ENCODE data around the gene OR51S1.

OR51S1 gene

GRCh38 chr11:4830346-4830745 lies 18.7 kb downstream of the OR51S1 start:
- no peak overlapping the region for H2BK15ac ChIP-seq (ENCODE audit: low read depth, poor library complexity, severe bottlenecking)
- no CpG with 5 or more reads among the region's 1 CpG for WGBS

GRCh38 chr11:4826425-4826824 lies 22.6 kb downstream of the OR51S1 start:
- H2AFZ ChIP-seq (ENCODE audit: low read depth, low read length) = no peak overlapping the region
- H3K36me3 ChIP-seq (ENCODE audit: control insufficient read depth in 1 of 2, insufficient read depth in 2 of 2, low read depth in 1 of 2, low read length in 2 of 2) = no peaks in the 10 kb centered on the region
- DNase-seq = no peak
- H3K79me1 ChIP-seq (replicated peaks; ENCODE audit: low read length, poor library complexity, severe bottlenecking) = no peaks in the 10 kb centered on the region
- H3K4me1 ChIP-seq (ENCODE audit: control insufficient read depth, insufficient read depth, low read depth, low read length) = no peaks in the 10 kb centered on the region
- H3K4me3 ChIP-seq (ENCODE audit: insufficient read depth in 1 of 2, low read depth in 1 of 2, low read length in 2 of 2) = no peak overlapping the region
- H3K18ac ChIP-seq (ENCODE audit: low read depth in 1 of 2, low read length in 2 of 2) = no peak overlapping the region
- no peak overlapping the region for H2BK120ac ChIP-seq (ENCODE audit: low read depth, low read length)
- no peak overlapping the region for H3K9ac ChIP-seq (ENCODE audit: low read length)
- H3K23ac ChIP-seq (ENCODE audit: low read length in 2 of 2) = no peak overlapping the region
- H4K91ac ChIP-seq (ENCODE audit: low read length) = no peak overlapping the region
- no peak overlapping the region for H3K4ac ChIP-seq (ENCODE audit: low read depth in 1 of 2, low read length in 2 of 2)
- no peak overlapping the region for H4K8ac ChIP-seq (ENCODE audit: low read length)
- H3K4me2 ChIP-seq (ENCODE audit: low read length, poor library complexity, severe bottlenecking) = no peak overlapping the region
- H2AK5ac ChIP-seq (ENCODE audit: low read length, severe bottlenecking) = no peak overlapping the region
- no peaks in the 10 kb centered on the region for H3K27me3 ChIP-seq (ENCODE audit: control insufficient read depth in 1 of 2, insufficient read depth in 1 of 2, low read length in 2 of 2)
- no peak overlapping the region for H2BK15ac ChIP-seq (ENCODE audit: low read depth, poor library complexity, severe bottlenecking)
- no peak overlapping the region for H2BK5ac ChIP-seq (ENCODE audit: low read depth, low read length, poor library complexity, severe bottlenecking)
- H3K14ac ChIP-seq (ENCODE audit: low read length in 2 of 2) = no peak overlapping the region
- no peak overlapping the region for H3K27ac ChIP-seq (ENCODE audit: low read length, poor library complexity, severe bottlenecking)
- no peaks in the 10 kb centered on the region for H3K9me3 ChIP-seq (ENCODE audit: control insufficient read depth, low read length)
- H2BK12ac ChIP-seq (ENCODE audit: low read length in 2 of 2) = no peak overlapping the region

More at GRCh38 chr11:4830346-4830745, 18.7 kb downstream of the OR51S1 start:
- Histone ChIP-seq H3K9ac (ENCODE audit: low read length) (no peak overlapping the region), H2AFZ (ENCODE audit: low read depth, low read length) (no peak overlapping the region), H3K4me1 (ENCODE audit: control insufficient read depth, insufficient read depth, low read depth, low read length) (no peaks in the 10 kb centered on the region), H4K91ac (ENCODE audit: low read length) (no peak overlapping the region), H3K36me3 (ENCODE audit: control insufficient read depth in 1 of 2, insufficient read depth in 2 of 2, low read depth in 1 of 2, low read length in 2 of 2) (no peaks in the 10 kb centered on the region), H3K4me3 (ENCODE audit: insufficient read depth in 1 of 2, low read depth in 1 of 2, low read length in 2 of 2) (no peak overlapping the region), H2BK120ac (ENCODE audit: low read depth, low read length) (no peak overlapping the region), H2BK5ac (ENCODE audit: low read depth, low read length, poor library complexity, severe bottlenecking) (no peak overlapping the region), H3K9me3 (ENCODE audit: control insufficient read depth, low read length) (no peaks in the 10 kb centered on the region), H3K4me2 (ENCODE audit: low read length, poor library complexity, severe bottlenecking) (no peak overlapping the region), H3K23ac (ENCODE audit: low read length in 2 of 2) (no peak overlapping the region), H3K18ac (ENCODE audit: low read depth in 1 of 2, low read length in 2 of 2) (no peak overlapping the region), H3K27me3 (ENCODE audit: control insufficient read depth in 1 of 2, insufficient read depth in 1 of 2, low read length in 2 of 2) (no peaks in the 10 kb centered on the region), H2AK5ac (ENCODE audit: low read length, severe bottlenecking) (no peak overlapping the region), H4K8ac (ENCODE audit: low read length) (no peak overlapping the region), H2BK12ac (ENCODE audit: low read length in 2 of 2) (no peak overlapping the region), H3K79me1 (replicated peaks; ENCODE audit: low read length, poor library complexity, severe bottlenecking) (no peaks in the 10 kb centered on the region), H3K27ac (ENCODE audit: low read length, poor library complexity, severe bottlenecking) (no peak overlapping the region), H3K14ac (ENCODE audit: low read length in 2 of 2) (no peak overlapping the region), H3K4ac (ENCODE audit: low read depth in 1 of 2, low read length in 2 of 2) (no peak overlapping the region)
- DNase-seq = no peak

- no peak overlapping the region for H3K14ac ChIP-seq (ENCODE audit: low read length in 2 of 2)
- no peak overlapping the region for H2BK12ac ChIP-seq (ENCODE audit: low read length in 2 of 2)
- no peak overlapping the region for H2BK5ac ChIP-seq (ENCODE audit: low read depth, low read length, poor library complexity, severe bottlenecking)
- no peak overlapping the region for H3K18ac ChIP-seq (ENCODE audit: low read depth in 1 of 2, low read length in 2 of 2)
- no peak overlapping the region for H4K91ac ChIP-seq (ENCODE audit: low read length)
- H2AFZ ChIP-seq (ENCODE audit: low read depth, low read length) = no peak overlapping the region
- no peaks in the 10 kb centered on the region for H3K4me1 ChIP-seq (ENCODE audit: control insufficient read depth, insufficient read depth, low read depth, low read length)
- no peak overlapping the region for H3K27ac ChIP-seq (ENCODE audit: low read length, poor library complexity, severe bottlenecking)
- no peak overlapping the region for H3K4me2 ChIP-seq (ENCODE audit: low read length, poor library complexity, severe bottlenecking)
- H3K4ac ChIP-seq (ENCODE audit: low read depth in 1 of 2, low read length in 2 of 2) = no peak overlapping the region
- no peak overlapping the region for H3K23ac ChIP-seq (ENCODE audit: low read length in 2 of 2)
- DNase-seq = no peak
- no peak overlapping the region for H3K9ac ChIP-seq (ENCODE audit: low read length)
- H3K27me3 ChIP-seq (ENCODE audit: control insufficient read depth in 1 of 2, insufficient read depth in 1 of 2, low read length in 2 of 2) = no peaks in the 10 kb centered on the region
- H4K8ac ChIP-seq (ENCODE audit: low read length) = no peak overlapping the region
- no peak overlapping the region for H3K4me3 ChIP-seq (ENCODE audit: insufficient read depth in 1 of 2, low read depth in 1 of 2, low read length in 2 of 2)
- H3K79me1 ChIP-seq (replicated peaks; ENCODE audit: low read length, poor library complexity, severe bottlenecking) = no peaks in the 10 kb centered on the region
- no peak overlapping the region for H2BK15ac ChIP-seq (ENCODE audit: low read depth, poor library complexity, severe bottlenecking)
- H3K36me3 ChIP-seq (ENCODE audit: control insufficient read depth in 1 of 2, insufficient read depth in 2 of 2, low read depth in 1 of 2, low read length in 2 of 2) = no peaks in the 10 kb centered on the region
- H3K9me3 ChIP-seq (ENCODE audit: control insufficient read depth, low read length) = no peaks in the 10 kb centered on the region
- H2AK5ac ChIP-seq (ENCODE audit: low read length, severe bottlenecking) = no peak overlapping the region
- no peak overlapping the region for H2BK120ac ChIP-seq (ENCODE audit: low read depth, low read length)
Observed at GRCh38 chr11:4825132-4825531, 23.9 kb downstream of the OR51S1 start.

GRCh38 chr11:4821021-4821420 lies 28.0 kb downstream of the OR51S1 start, which contains the start of gene OR51F2:
TSS of gene OR51F2 (plus strand) at chr11:4821321. CDS start at chr11:4821422, 101 bp downstream.
- Histone ChIP-seq H3K4me1 (ENCODE audit: control insufficient read depth, insufficient read depth, low read depth, low read length) (no peaks in the 10 kb centered on the region), H3K9me3 (ENCODE audit: control insufficient read depth, low read length) (no peaks in the 10 kb centered on the region), H2BK12ac (ENCODE audit: low read length in 2 of 2) (no peak within 1 kb of the TSS), H3K4me3 (ENCODE audit: insufficient read depth in 1 of 2, low read depth in 1 of 2, low read length in 2 of 2) (no peak within 1 kb of the TSS), H2BK5ac (ENCODE audit: low read depth, low read length, poor library complexity, severe bottlenecking) (no peak within 1 kb of the TSS), H2AK5ac (ENCODE audit: low read length, severe bottlenecking) (no peak within 1 kb of the TSS), H2AFZ (ENCODE audit: low read depth, low read length) (no peak within 1 kb of the TSS), H4K91ac (ENCODE audit: low read length) (no peak within 1 kb of the TSS), H3K9ac (ENCODE audit: low read length) (no peak within 1 kb of the TSS), H3K79me1 (replicated peaks; ENCODE audit: low read length, poor library complexity, severe bottlenecking) (no peaks in the 10 kb centered on the region), H3K27me3 (ENCODE audit: control insufficient read depth in 1 of 2, insufficient read depth in 1 of 2, low read length in 2 of 2) (no peaks in the 10 kb centered on the region), H3K27ac (ENCODE audit: low read length, poor library complexity, severe bottlenecking) (no peak within 1 kb of the TSS), H2BK15ac (ENCODE audit: low read depth, poor library complexity, severe bottlenecking) (no peak within 1 kb of the TSS), H3K4ac (ENCODE audit: low read depth in 1 of 2, low read length in 2 of 2) (no peak within 1 kb of the TSS), H4K8ac (ENCODE audit: low read length) (no peak within 1 kb of the TSS), H3K36me3 (ENCODE audit: control insufficient read depth in 1 of 2, insufficient read depth in 2 of 2, low read depth in 1 of 2, low read length in 2 of 2) (no peaks in the 10 kb centered on the region), H3K14ac (ENCODE audit: low read length in 2 of 2) (no peak within 1 kb of the TSS), H3K23ac (ENCODE audit: low read length in 2 of 2) (no peak within 1 kb of the TSS), H2BK120ac (ENCODE audit: low read depth, low read length) (no peak within 1 kb of the TSS), H3K18ac (ENCODE audit: low read depth in 1 of 2, low read length in 2 of 2) (no peak within 1 kb of the TSS), H3K4me2 (ENCODE audit: low read length, poor library complexity, severe bottlenecking) (no peak within 1 kb of the TSS)
- DNase-seq = no peak
- WGBS = 92% methylated on average over 1 of the region's 1 CpG

Data from mesenchymal stem cell (in vitro differentiated cells and primary cell).